ENCODE measurements around the gene PRXL2A. TPM values are rescaled to one million over a fixed set of nuclear protein-coding genes. Genes with fewer than 3 reads are reported as not detected.

The PRXL2A gene
- total and polyA plus RNA-seq, 2 experiments from 2014 or later, result 31.8 to 51.7 TPM

- DNase-seq (ENCODE audit: low spot score), result no peak
- ATAC-seq, result no peak
- H3K4me2 ChIP-seq, result peak overlapping the region; percentile 72
- peaks cover 90% of the 10 kb centered on the region for H3K4me1 ChIP-seq (ENCODE audit: insufficient read depth)
- peaks cover 92% of the 10 kb centered on the region for H3K4me1 Mint-ChIP-seq
- H4K20me1 ChIP-seq (replicated peaks; ENCODE audit: insufficient read depth), result peaks cover 33% of the 10 kb centered on the region
- no peak for TF ChIP-seq REST (IDR thresholded peaks at IDR 0.05; ENCODE audit: unreplicated experiment)
- TF ChIP-seq JUNB (IDR thresholded peaks at IDR 0.05; ENCODE audit: unreplicated experiment), result no peak
- no peak for TF ChIP-seq NANOG (IDR thresholded peaks at IDR 0.05; ENCODE audit: borderline replicate concordance)
- no peak for TF ChIP-seq ZNF114 (CRISPR knock-in tag; IDR thresholded peaks at IDR 0.05)
- no peak for TF ChIP-seq EZH2phosphoT487 (IDR thresholded peaks at IDR 0.05; ENCODE audit: unreplicated experiment)
- TF ChIP-seq CREB1 (CRISPR knock-in tag; IDR thresholded peaks at IDR 0.05; ENCODE audit: low read depth), result no peak
- TF ChIP-seq ZNF331 (CRISPR knock-in tag; IDR thresholded peaks at IDR 0.05; ENCODE audit: low read depth), result no peak
- no peak for TF ChIP-seq STAT1 (IDR thresholded peaks at IDR 0.05; ENCODE audit: unreplicated experiment)
- H3K9me3 Mint-ChIP-seq, result no peaks in the 10 kb centered on the region
- H3K27ac ChIP-seq (ENCODE audit: low read depth), result no peak overlapping the region
- no peaks in the 10 kb centered on the region; the same call in 1 of the 2 replicates for H3F3A ChIP-seq (replicated peaks; ENCODE audit: low read depth)
- no peak overlapping the region for H3K4me3 ChIP-seq
- peaks cover 94% of the 10 kb centered on the region for H3K79me2 ChIP-seq (replicated peaks; ENCODE audit: insufficient read depth)
- no peak overlapping the region for H2AFZ ChIP-seq
- no peaks in the 10 kb centered on the region for H3K36me3 ChIP-seq (ENCODE audit: insufficient read depth)
- peaks cover 16% of the 10 kb centered on the region; the same call in 1 of the 2 replicates for H3K27me3 ChIP-seq (ENCODE audit: insufficient read depth)
- H3K27me3 Mint-ChIP-seq (ENCODE audit: insufficient read depth, low read depth, poor library complexity), result peaks cover 13% of the 10 kb centered on the region
- peak overlapping the region; percentile 23; the same call in 1 of the 2 replicates for H3K27ac Mint-ChIP-seq
- no peaks in the 10 kb centered on the region; the same call in 1 of the 3 replicates for H3K36me3 Mint-ChIP-seq (ENCODE audit: low read depth)
- H3K9me2 ChIP-seq (ENCODE audit: insufficient read depth), result no peaks in the 10 kb centered on the region
- H3K4me3 Mint-ChIP-seq, result no peak overlapping the region; the same call in 2 of the 3 replicates
These were observed 54.1 kb downstream of the PRXL2A start for GRCh38 chr10:80462299-80462980.

DNA sequence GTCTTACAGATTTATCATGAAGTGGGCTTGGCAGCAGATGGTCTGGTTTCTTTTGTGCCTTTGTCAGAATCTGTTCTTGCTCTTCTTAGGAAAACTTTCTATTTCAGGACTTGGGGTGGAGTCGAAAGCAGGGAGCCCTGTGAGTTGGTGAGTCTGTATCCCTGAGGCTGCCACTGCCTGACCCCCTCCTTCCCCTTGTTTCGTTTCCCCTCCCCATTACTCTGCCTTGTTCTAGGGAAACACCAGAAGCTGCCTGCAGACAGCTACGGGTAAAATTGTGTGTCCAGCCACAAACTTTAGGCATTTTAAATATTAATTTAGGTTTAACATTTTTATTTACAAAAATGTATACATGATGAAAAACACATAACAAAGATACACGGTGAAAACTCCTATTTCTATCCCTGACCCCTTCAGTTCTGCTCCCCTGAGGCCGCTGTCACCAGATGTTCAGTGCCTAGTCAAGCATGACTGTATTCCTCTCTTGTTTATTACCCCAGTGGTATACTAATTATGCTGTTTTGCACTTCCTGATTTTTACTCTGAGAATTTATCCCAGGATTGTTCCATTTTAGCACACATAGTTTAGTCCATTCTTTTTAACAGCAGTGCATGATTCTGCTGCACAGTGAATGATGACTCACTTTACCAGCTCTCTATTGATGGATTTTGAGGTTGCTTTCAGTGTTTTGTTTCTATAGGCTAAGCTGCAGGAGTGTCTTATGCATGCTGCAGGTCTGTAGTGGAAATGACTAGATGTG, 54.8 kb downstream of the PRXL2A start:
- no peaks in the 10 kb centered on the region for H3K36me3 ChIP-seq (ENCODE audit: insufficient read depth)
- H3K27me3 ChIP-seq (ENCODE audit: insufficient read depth), result peaks cover 16% of the 10 kb centered on the region; the same call in 1 of the 2 replicates
- no peaks in the 10 kb centered on the region for H3K9me3 Mint-ChIP-seq
- H4K20me1 ChIP-seq (replicated peaks; ENCODE audit: insufficient read depth), result peaks cover 32% of the 10 kb centered on the region
- peak overlapping the region; percentile 94 for H3K27ac Mint-ChIP-seq
- no peaks in the 10 kb centered on the region for H3K9me2 ChIP-seq (ENCODE audit: insufficient read depth)
- DNase-seq (ENCODE audit: low spot score) (no peak), ATAC-seq (no peak)
- no peaks in the 10 kb centered on the region; the same call in 1 of the 3 replicates for H3K36me3 Mint-ChIP-seq (ENCODE audit: low read depth)
- peaks cover 90% of the 10 kb centered on the region for H3K79me2 ChIP-seq (replicated peaks; ENCODE audit: insufficient read depth)
- peak overlapping the region; percentile 72 for H3K4me2 ChIP-seq
- no peak overlapping the region for H2AFZ ChIP-seq
- peaks cover 94% of the 10 kb centered on the region for H3K4me1 Mint-ChIP-seq
- no peak overlapping the region for H3K4me3 ChIP-seq
- no peak overlapping the region for H3K27ac ChIP-seq (ENCODE audit: low read depth)
- peak overlapping the region; percentile 60; the same call in 2 of the 3 replicates for H3K4me3 Mint-ChIP-seq
- H3K4me1 ChIP-seq (ENCODE audit: insufficient read depth), result peaks cover 87% of the 10 kb centered on the region
- H3K27me3 Mint-ChIP-seq (ENCODE audit: insufficient read depth, low read depth, poor library complexity), result peaks cover 16% of the 10 kb centered on the region
- no peaks in the 10 kb centered on the region; the same call in 1 of the 2 replicates for H3F3A ChIP-seq (replicated peaks; ENCODE audit: low read depth)
- no peak for TF ChIP-seq EZH2 (IDR thresholded peaks at IDR 0.05; ENCODE audit: low read depth, unreplicated experiment)
- TF ChIP-seq NANOG (IDR thresholded peaks at IDR 0.05; ENCODE audit: borderline replicate concordance), result no peak
- TF ChIP-seq ZNF462 (CRISPR knock-in tag; IDR thresholded peaks at IDR 0.05), result no peak
- no peak for TF ChIP-seq POLR2AphosphoS5 (IDR thresholded peaks at IDR 0.05; ENCODE audit: low read depth)

Data from GM23338 (cell line).